ENCODE results near the gene TRMT1.

- TF ChIP-seq POLR2A (IDR thresholded peaks at IDR 0.05), result no peak
- no peak for TF ChIP-seq EP300 (IDR thresholded peaks at IDR 0.05)
These were observed 4.0 kb downstream of the TRMT1 start for GRCh38 chr19:13112555-13112954.
